ENCODE results near the gene ANAPC1. TPM values are rescaled to one million over a fixed set of nuclear protein-coding genes. Genes with fewer than 3 reads are reported as not detected.
"Not testable (repeated sequence)": the region's sequence is repeated elsewhere in the genome, so short reads cannot be mapped to it uniquely, and the experiment has no call there.

ANAPC1 gene
- total RNA-seq, 1 experiment from 2014 or later, result 106 TPM

DNA sequence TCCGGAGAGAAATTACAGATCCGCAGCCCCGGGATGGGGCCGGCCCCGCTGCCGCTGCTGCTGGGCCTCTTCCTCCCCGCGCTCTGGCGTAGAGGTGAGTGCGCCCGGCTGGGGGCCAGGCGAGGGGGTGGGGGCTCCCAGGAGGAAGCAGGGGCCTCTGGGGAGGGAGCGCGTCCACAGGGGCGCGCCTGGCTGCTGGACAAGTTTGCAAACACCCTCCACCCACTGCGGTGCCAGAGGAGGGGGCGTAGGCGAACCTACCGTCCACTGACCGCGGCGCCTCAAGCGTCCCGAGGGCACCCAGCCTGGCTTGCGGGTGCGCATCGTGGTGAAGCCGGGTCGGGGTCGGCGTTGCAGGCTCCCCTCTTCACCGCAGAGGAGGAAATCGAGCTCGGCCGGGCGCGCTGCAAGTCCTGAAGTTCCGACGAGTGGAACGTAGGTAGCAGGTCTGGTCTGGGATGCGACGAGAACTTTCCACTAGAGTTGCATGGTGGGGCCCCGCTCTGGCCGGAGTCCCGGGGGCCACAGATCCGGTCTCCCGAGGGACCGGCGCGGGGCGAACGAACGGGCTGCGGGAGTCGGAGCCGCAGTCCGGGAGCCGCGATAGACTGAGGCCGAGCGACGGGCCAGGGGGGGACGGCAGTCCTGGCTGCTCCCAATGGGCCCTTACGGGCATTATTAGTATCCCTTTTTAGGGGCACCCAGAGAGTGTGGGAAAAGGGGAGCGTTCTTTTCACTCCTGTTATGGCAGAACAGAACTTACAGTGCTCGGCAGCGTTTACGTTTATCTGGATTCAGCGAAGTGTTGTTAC, 14.9 kb upstream of the ANAPC1 start:
- Histone ChIP-seq H3K4me1 (ENCODE audit: low read length) (no peaks in the 10 kb centered on the region), H3K9ac (ENCODE audit: low read length) (no peak overlapping the region), H3K79me2 (ENCODE audit: low read length) (no peaks in the 10 kb centered on the region), H2AFZ (ENCODE audit: low read length) (no peak overlapping the region), H3K27me3 (ENCODE audit: low read length) (no peaks in the 10 kb centered on the region), H3K27ac (ENCODE audit: low read length) (no peak overlapping the region), H3K9me2 (replicated peaks; ENCODE audit: insufficient read depth, low read length) (no peaks in the 10 kb centered on the region), H3K4me3 (ENCODE audit: low read length) (no peak overlapping the region), H3K36me3 (ENCODE audit: insufficient read depth, low read length) (no peaks in the 10 kb centered on the region), H4K20me1 (ENCODE audit: insufficient read depth, low read depth, low read length) (no peaks in the 10 kb centered on the region), H3K9me3 (ENCODE audit: low read length) (no peaks in the 10 kb centered on the region), H3K4me2 (ENCODE audit: low read depth, low read length, poor library complexity, severe bottlenecking) (no peak overlapping the region)
- no peak for DNase-seq

DNA sequence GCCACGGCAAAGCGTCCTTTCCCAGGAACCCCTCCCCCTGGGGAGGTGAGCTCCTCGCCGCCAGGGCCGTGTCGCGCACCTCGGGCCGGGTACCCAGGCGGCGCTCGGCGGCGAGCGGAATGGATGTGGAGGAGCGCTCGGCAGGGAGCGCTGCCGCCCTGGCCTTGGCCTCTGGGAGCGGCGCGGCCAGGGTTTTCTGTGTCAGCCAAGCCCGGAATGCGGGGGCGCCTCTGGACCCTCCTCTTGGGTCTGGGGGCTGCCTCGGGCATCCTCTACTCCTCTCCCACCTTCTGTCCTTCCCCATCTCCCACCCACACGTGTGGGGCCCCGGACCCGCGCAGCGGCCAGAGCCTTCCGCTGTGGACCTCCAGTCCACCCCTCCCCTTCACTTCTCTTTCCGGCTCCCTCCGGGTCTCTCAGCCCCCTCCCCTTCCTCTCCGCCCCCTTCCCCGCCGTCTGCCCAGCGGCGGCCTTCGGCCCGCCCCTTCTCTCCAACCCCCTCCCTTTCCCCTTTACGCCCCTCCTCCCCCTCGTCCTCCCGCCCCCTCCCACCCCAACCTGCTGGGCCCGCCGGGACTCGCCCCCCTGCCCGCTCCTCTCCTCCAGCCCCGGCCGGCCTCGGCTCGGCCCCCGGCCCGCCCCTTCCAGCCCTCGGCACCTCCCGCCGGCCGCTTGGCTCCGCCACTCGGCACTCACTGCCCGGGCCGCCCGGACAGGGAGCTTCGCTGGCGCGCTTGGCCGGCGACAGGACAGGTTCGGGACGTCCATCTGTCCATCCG, 14.1 kb upstream of the ANAPC1 start, which contains the start of gene MERTK:
TSS of gene MERTK (plus strand) at position 684 of the 779 bp plus-strand sequence. CDS start 129 bp downstream, outside the sequence.
- Histone ChIP-seq H3K9ac (ENCODE audit: low read length) (no peak within 1 kb of the TSS), H3K9me3 (ENCODE audit: low read length) (no peaks in the 10 kb centered on the region), H3K79me2 (ENCODE audit: low read length) (no peaks in the 10 kb centered on the region), H3K36me3 (ENCODE audit: insufficient read depth, low read length) (no peaks in the 10 kb centered on the region), H3K27me3 (ENCODE audit: low read length) (no peaks in the 10 kb centered on the region), H3K4me2 (ENCODE audit: low read depth, low read length, poor library complexity, severe bottlenecking) (no peak within 1 kb of the TSS), H4K20me1 (ENCODE audit: insufficient read depth, low read depth, low read length) (no peaks in the 10 kb centered on the region), H3K4me1 (ENCODE audit: low read length) (no peaks in the 10 kb centered on the region), H3K27ac (ENCODE audit: low read length) (no peak within 1 kb of the TSS), H2AFZ (ENCODE audit: low read length) (no peak within 1 kb of the TSS), H3K4me3 (ENCODE audit: low read length) (no peak within 1 kb of the TSS), H3K9me2 (replicated peaks; ENCODE audit: insufficient read depth, low read length) (no peaks in the 10 kb centered on the region)
- no peak for DNase-seq

DNA sequence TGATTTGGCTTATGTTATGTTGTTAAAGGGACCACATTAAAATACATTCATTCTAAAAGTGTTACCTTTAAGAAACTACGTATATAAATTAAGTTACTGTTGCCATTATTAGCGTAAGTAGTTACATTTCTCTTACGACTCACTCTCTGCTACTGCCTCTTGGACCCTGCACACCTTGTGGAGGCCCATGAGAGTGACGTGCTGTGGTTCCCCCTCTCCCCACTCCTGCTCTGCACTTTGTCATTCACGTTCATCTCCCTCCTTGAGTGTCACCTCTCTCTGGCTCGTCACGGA, 13.6 kb upstream of the ANAPC1 start:
- no peak overlapping the region for H3K9ac ChIP-seq (ENCODE audit: low read length)
- no peak overlapping the region for H3K4me3 ChIP-seq (ENCODE audit: low read length)
- H3K79me2 ChIP-seq (ENCODE audit: low read length), result no peaks in the 10 kb centered on the region
- H3K36me3 ChIP-seq (ENCODE audit: insufficient read depth, low read length), result no peaks in the 10 kb centered on the region
- H4K20me1 ChIP-seq (ENCODE audit: insufficient read depth, low read depth, low read length), result no peaks in the 10 kb centered on the region
- H3K9me3 ChIP-seq (ENCODE audit: low read length), result no peaks in the 10 kb centered on the region
- H3K9me2 ChIP-seq (replicated peaks; ENCODE audit: insufficient read depth, low read length), result no peaks in the 10 kb centered on the region
- no peaks in the 10 kb centered on the region for H3K27me3 ChIP-seq (ENCODE audit: low read length)
- H3K4me2 ChIP-seq (ENCODE audit: low read depth, low read length, poor library complexity, severe bottlenecking), result no peak overlapping the region
- no peak overlapping the region for H2AFZ ChIP-seq (ENCODE audit: low read length)
- no peaks in the 10 kb centered on the region for H3K4me1 ChIP-seq (ENCODE audit: low read length)
- H3K27ac ChIP-seq (ENCODE audit: low read length), result no peak overlapping the region
- no peak for DNase-seq

DNA sequence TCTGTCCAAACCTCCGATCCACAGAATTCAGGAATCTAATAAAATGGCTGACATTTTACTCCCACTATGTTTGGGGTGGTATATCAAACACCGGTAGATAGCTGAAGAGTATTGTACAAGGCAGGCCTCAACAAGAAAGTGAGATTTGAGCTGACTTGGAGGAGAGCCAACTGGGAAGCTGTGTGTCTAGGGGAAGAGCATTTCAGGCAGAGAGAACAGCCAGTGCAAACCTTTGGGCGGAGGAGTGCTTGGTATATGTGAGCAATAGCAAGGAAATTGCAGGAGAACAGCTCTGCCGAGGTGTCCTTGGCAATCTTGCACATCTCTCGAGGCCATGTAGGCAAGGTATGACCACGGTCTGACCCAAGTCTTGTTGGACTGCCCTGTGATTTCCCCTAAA, 12.6 kb upstream of the ANAPC1 start:
- Histone ChIP-seq H3K4me3 (ENCODE audit: low read length) (no peak overlapping the region), H3K4me1 (ENCODE audit: low read length) (no peaks in the 10 kb centered on the region), H3K79me2 (ENCODE audit: low read length) (no peaks in the 10 kb centered on the region), H3K9me2 (replicated peaks; ENCODE audit: insufficient read depth, low read length) (no peaks in the 10 kb centered on the region), H4K20me1 (ENCODE audit: insufficient read depth, low read depth, low read length) (no peaks in the 10 kb centered on the region), H3K9ac (ENCODE audit: low read length) (no peak overlapping the region), H3K27me3 (ENCODE audit: low read length) (no peaks in the 10 kb centered on the region), H3K9me3 (ENCODE audit: low read length) (no peaks in the 10 kb centered on the region), H2AFZ (ENCODE audit: low read length) (no peak overlapping the region), H3K27ac (ENCODE audit: low read length) (no peak overlapping the region), H3K36me3 (ENCODE audit: insufficient read depth, low read length) (no peaks in the 10 kb centered on the region), H3K4me2 (ENCODE audit: low read depth, low read length, poor library complexity, severe bottlenecking) (no peak overlapping the region)
- no peak for DNase-seq

DNA sequence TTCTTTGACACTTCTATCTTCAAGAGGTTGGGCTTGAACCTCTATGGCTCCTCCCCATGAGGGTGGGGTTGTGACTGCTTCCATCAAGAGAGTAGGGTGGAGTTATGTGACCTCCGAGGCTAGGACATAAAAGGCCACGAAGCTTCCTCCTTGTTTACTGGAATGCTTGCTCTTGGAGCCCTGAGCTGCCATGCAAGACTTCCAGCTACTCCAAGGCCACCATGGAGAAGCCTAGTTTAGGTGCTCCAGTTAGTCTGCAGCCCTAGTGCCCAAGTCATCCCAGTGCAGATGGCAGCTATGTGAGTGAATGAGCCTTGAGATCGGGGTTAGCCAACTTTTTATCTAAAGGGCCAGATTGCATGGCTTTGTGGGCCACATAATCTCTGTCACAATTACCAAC, 12.0 kb upstream of the ANAPC1 start:
- Histone ChIP-seq H3K27me3 (ENCODE audit: low read length) (no peaks in the 10 kb centered on the region), H2AFZ (ENCODE audit: low read length) (no peak overlapping the region; the same call in 1 of the 2 replicates), H3K4me2 (ENCODE audit: low read depth, low read length, poor library complexity, severe bottlenecking) (no peak overlapping the region), H3K36me3 (ENCODE audit: insufficient read depth, low read length) (no peaks in the 10 kb centered on the region), H3K4me3 (ENCODE audit: low read length) (no peak overlapping the region), H3K9me2 (replicated peaks; ENCODE audit: insufficient read depth, low read length) (no peaks in the 10 kb centered on the region), H3K79me2 (ENCODE audit: low read length) (no peaks in the 10 kb centered on the region), H3K9ac (ENCODE audit: low read length) (no peak overlapping the region), H3K27ac (ENCODE audit: low read length) (no peak overlapping the region), H4K20me1 (ENCODE audit: insufficient read depth, low read depth, low read length) (no peaks in the 10 kb centered on the region), H3K9me3 (ENCODE audit: low read length) (no peaks in the 10 kb centered on the region), H3K4me1 (ENCODE audit: low read length) (no peaks in the 10 kb centered on the region)
- DNase-seq, result no peak

DNA sequence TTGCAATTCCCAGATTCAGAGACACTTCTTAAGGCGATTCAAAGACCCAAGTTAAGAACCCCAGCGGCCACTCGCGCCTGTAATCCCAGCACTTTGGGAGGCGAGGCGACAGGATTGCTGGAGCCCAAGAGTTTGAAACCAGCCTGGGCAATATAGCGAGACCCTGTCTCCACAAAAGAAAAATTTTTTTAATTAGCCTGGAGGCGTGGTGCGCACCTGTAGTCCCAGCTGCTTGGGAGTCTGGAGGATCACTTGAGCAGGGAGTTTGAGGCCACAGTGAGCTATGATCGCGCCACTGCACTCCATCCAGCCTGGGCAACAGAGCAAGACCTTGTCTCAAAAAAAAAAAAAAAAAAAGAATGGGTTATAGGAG, 585 bp upstream of the ANAPC1 start:
- Histone ChIP-seq H3K9me3 (ENCODE audit: low read length) (no peaks in the 10 kb centered on the region), H3K9me2 (replicated peaks; ENCODE audit: insufficient read depth, low read length) (no peaks in the 10 kb centered on the region), H3K4me2 (ENCODE audit: low read depth, low read length, poor library complexity, severe bottlenecking) (peak overlapping the region; percentile 92), H3K36me3 (ENCODE audit: insufficient read depth, low read length) (no peaks in the 10 kb centered on the region; the same call in 1 of the 2 replicates), H3K79me2 (ENCODE audit: low read length) (peaks cover 30% of the 10 kb centered on the region), H3K4me3 (ENCODE audit: low read length) (peak overlapping the region; percentile 100), H4K20me1 (ENCODE audit: insufficient read depth, low read depth, low read length) (no peaks in the 10 kb centered on the region), H3K4me1 (ENCODE audit: low read length) (peaks cover 17% of the 10 kb centered on the region), H3K27me3 (ENCODE audit: low read length) (no peaks in the 10 kb centered on the region), H3K9ac (ENCODE audit: low read length) (peak overlapping the region; percentile 98), H2AFZ (ENCODE audit: low read length) (peak overlapping the region; percentile 38; the same call in 1 of the 2 replicates), H3K27ac (ENCODE audit: low read length) (peak overlapping the region; percentile 77)
- DNase-seq, result no peak

DNA sequence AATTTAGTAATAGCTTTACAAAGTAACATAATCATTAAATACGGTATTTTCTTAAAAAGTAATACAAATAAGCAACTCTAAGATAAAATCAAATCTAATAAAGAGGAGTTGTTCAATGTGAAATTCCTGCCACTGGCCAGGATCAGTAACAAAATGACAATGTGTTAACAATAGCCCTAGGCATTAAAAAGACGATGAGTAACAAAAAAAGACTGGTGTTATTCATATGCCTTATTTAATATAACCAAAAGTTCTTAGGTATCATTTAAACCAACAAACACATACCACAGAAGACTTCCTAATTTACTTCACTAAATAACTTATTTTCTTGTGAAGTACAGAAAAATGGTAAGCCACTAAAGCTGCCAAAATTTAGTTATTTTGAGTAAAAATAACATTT, 11.2 kb downstream of the ANAPC1 start:
- not testable (repeated sequence) for H3K4me1 ChIP-seq (ENCODE audit: low read length); H2AFZ ChIP-seq (ENCODE audit: low read length); H3K4me3 ChIP-seq (ENCODE audit: low read length); H3K27ac ChIP-seq (ENCODE audit: low read length); DNase-seq; H3K4me2 ChIP-seq (ENCODE audit: low read depth, low read length, poor library complexity, severe bottlenecking); H3K9me2 ChIP-seq (replicated peaks; ENCODE audit: insufficient read depth, low read length); H3K9me3 ChIP-seq (ENCODE audit: low read length); H3K27me3 ChIP-seq (ENCODE audit: low read length); H4K20me1 ChIP-seq (ENCODE audit: insufficient read depth, low read depth, low read length); H3K9ac ChIP-seq (ENCODE audit: low read length)
- peaks cover 28% of the 10 kb centered on the region for H3K79me2 ChIP-seq (ENCODE audit: low read length)
- peaks cover 20% of the 10 kb centered on the region; the same call in 1 of the 2 replicates for H3K36me3 ChIP-seq (ENCODE audit: insufficient read depth, low read length)

DNA sequence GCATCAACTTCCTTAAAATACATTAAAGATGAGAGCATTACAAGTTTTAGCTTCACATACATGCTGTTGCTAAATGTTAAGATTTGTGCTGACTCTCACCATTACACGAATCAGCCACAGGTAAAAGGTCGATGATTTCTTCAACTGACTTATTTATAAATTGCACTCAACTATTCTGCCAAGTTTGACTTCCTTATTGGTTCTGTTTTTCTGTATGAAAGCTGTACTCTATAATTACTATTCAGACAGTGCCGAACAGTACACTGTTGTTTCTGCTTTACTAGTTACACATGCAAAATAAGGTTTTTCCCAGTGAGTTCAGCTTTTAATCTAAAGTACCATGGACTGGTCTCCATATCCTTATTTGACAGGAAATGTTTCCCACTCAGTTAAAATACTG, 18.9 kb downstream of the ANAPC1 start:
- H3K79me2 ChIP-seq (ENCODE audit: low read length); H3K4me2 ChIP-seq (ENCODE audit: low read depth, low read length, poor library complexity, severe bottlenecking); H3K4me3 ChIP-seq (ENCODE audit: low read length); H3K27ac ChIP-seq (ENCODE audit: low read length); H4K20me1 ChIP-seq (ENCODE audit: insufficient read depth, low read depth, low read length); H3K9me3 ChIP-seq (ENCODE audit: low read length); H3K9me2 ChIP-seq (replicated peaks; ENCODE audit: insufficient read depth, low read length); DNase-seq; H3K4me1 ChIP-seq (ENCODE audit: low read length); H3K36me3 ChIP-seq (ENCODE audit: insufficient read depth, low read length); H3K27me3 ChIP-seq (ENCODE audit: low read length); H3K9ac ChIP-seq (ENCODE audit: low read length); H2AFZ ChIP-seq (ENCODE audit: low read length): not testable (repeated sequence)

Data from Karpas-422 (cell line).